AG04450 (cell line): ENCODE data around the gene CCDC57. TPM values are rescaled to one million over a fixed set of nuclear protein-coding genes. Genes with fewer than 3 reads are reported as not detected.

ENCODE experiments used
- CTCF ChIA-PET: fragments of 300-600, 350-600 bp; formaldehyde crosslinking; extraction: SDS; loops from one replicate; lab custom pipeline; 2022; ENCODE audit warnings: antibody characterized with exemption, inconsistent platforms; lab: Charles Lee
- POLR2A ChIA-PET: fragments of 350-600 bp; formaldehyde crosslinking; extraction: SDS; loops from one replicate; lab custom pipeline; 2021; ENCODE audit warnings: antibody characterized with exemption, inconsistent platforms; lab: Yijun Ruan, JAX
- DNase-seq: peaks from one replicate; pipeline ENCODE4 v3.0.0-alpha.2; 2011; ENCODE audit warnings: low read depth, low spot score
- H3K27ac ChIP-seq: one replicate; pipeline ENCODE4 v1.5.1; 2012; ENCODE audit warnings: low read depth, low read length, control low read depth
- H3K27me3 ChIP-seq: one replicate; pipeline ENCODE4 v1.6.0; 2012; ENCODE audit warnings: low read length; ENCODE audit not compliant: control insufficient read depth, insufficient read depth
- H3K4me3 ChIP-seq: 2 replicates; pipeline ENCODE4 v1.5.1; 2011; ENCODE audit warnings: mild to moderate bottlenecking, low read depth, low read length, control low read depth
- H3K9me3 ChIP-seq: 2 replicates; pipeline ENCODE4 v1.5.1; 2012; ENCODE audit warnings: low read length; ENCODE audit not compliant: control insufficient read depth, insufficient read depth
- CTCF ChIP-seq: IDR thresholded peaks from 2 replicates; pipeline ENCODE4 v1.5.1; 2011; ENCODE audit warnings: low read depth, low read length, control low read depth, inconsistent platforms
- polyA plus RNA-seq: library from polyadenylated mRNA; depleted of rRNA; stranded (reverse); fragments of >200 nt; gene quantifications from 2 replicates; pipeline ENCODE4 v1.2.3, GENCODE V29; 2011

The CCDC57 gene
- polyA plus RNA-seq, 1 experiment: 11.1 TPM

- H3K27ac ChIP-seq: no peak overlapping the region
- no peaks in the 10 kb centered on the region for H3K27me3 ChIP-seq
- DNase-seq: no peak
- no peak overlapping the region for H3K4me3 ChIP-seq
- TF ChIP-seq CTCF: no peak
- POLR2A ChIA-PET: interaction anchor here (0.7 to 2.2 kb wide), 3 partner anchors 16 to 38 kb away, joined by 3 to 5 read pairs (median 4); partner anchors contain the start of genes CENPX, DCXR and LRRC45
- CTCF ChIA-PET: no interaction called here
- no peaks in the 10 kb centered on the region; the same call in 1 of the 2 replicates for H3K9me3 ChIP-seq
Observed at GRCh38 chr17:82060614-82061013, 152.0 kb downstream of the CCDC57 start.

GRCh38 chr17:82060001-82060380, 152.7 kb downstream of the CCDC57 start:
- ChIA-PET CTCF (no interaction called here), POLR2A (interaction anchor here (1.7 to 2.2 kb wide), 2 partner anchors 17 to 22 kb away, joined by 3 to 5 read pairs; partner anchors contain the start of gene DCXR)
- no peak for TF ChIP-seq CTCF
- no peak overlapping the region for H3K27ac ChIP-seq
- no peak overlapping the region for H3K4me3 ChIP-seq
- DNase-seq: no peak
- no peaks in the 10 kb centered on the region; the same call in 1 of the 2 replicates for H3K9me3 ChIP-seq
- no peaks in the 10 kb centered on the region for H3K27me3 ChIP-seq

- DNase-seq: no peak
- no peak for TF ChIP-seq CTCF
- ChIA-PET CTCF (no interaction called here), POLR2A (interaction anchor here (1.7 to 2.2 kb wide), 2 partner anchors 17 to 22 kb away, joined by 3 to 5 read pairs; partner anchors contain the start of gene DCXR)
- H3K9me3 ChIP-seq: no peaks in the 10 kb centered on the region; the same call in 1 of the 2 replicates
- H3K27ac ChIP-seq: no peak overlapping the region
- no peak overlapping the region for H3K4me3 ChIP-seq
- H3K27me3 ChIP-seq: no peaks in the 10 kb centered on the region
Observed at GRCh38 chr17:82059272-82060000, 153.2 kb downstream of the CCDC57 start.

DNA sequence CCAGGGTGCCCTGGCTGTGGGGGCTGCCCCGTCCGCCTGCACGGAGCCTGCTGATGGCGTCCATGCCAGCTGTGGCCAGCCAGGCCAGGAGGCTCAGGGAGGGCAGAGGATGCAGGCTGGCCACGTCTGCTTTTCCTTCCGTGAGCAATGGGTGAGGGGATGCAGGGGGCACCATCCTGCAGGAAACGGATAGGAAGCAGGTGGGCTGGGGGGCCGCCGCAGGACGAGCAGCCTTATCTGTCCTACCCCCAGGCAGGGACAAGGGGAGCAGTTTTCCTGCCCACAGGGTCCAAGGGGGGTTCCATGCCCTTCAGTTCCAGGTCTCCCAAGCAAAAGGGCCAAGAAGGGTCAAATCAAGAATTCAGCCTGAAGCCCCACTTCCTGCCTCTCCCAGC, 153.8 kb downstream of the CCDC57 start:
- CTCF ChIA-PET: no interaction called here
- no peaks in the 10 kb centered on the region for H3K27me3 ChIP-seq
- H3K9me3 ChIP-seq: no peaks in the 10 kb centered on the region; the same call in 1 of the 2 replicates
- no peak for TF ChIP-seq CTCF
- POLR2A ChIA-PET: interaction anchor here (2.2 kb wide), 1 partner anchor 21 kb away, joined by 5 read pairs; the partner anchor contains the start of gene DCXR
- H3K4me3 ChIP-seq: no peak overlapping the region
- no peak overlapping the region for H3K27ac ChIP-seq
- DNase-seq: no peak

DNA sequence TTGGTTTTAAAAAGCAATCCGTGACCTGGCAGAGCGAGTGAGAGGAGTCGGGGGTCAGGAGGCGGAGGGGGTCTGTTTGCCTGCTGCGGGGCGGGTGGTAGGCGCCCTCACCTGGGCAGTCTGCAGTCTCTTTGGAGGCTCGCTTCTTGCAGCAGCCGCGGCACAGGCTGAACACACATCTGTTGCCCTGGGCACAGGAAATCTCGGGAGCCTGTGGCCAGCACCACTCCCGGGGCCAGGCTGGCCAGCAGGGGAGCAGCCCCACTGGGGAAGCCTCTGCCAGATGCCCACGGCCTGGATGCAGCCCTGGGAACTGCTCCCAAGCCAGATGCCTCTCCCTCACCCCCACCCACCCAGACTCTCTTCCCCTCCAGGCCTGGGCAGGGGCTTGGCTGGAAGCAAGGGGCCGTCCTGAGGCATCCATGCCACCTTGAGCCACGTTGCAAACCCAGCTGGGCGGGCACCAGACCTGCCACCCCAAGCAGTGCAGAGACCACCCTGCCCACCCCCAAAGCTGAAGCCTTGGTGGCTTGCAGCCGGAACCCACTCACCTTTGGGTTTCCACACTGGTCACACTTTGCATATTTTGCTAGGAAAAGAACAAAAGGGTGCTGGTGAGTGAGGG, 154.3 kb downstream of the CCDC57 start:
- H3K27ac ChIP-seq: no peak overlapping the region
- no peaks in the 10 kb centered on the region for H3K27me3 ChIP-seq
- no peak overlapping the region for H3K4me3 ChIP-seq
- no peak for DNase-seq
- no peaks in the 10 kb centered on the region; the same call in 1 of the 2 replicates for H3K9me3 ChIP-seq
- CTCF ChIA-PET: no interaction called here
- POLR2A ChIA-PET: interaction anchor here (2.2 kb wide), 1 partner anchor 21 kb away, joined by 5 read pairs; the partner anchor contains the start of gene DCXR
- TF ChIP-seq CTCF: no peak
